ENCODE measurements around the gene ANO2.

The ANO2 gene

DNA sequence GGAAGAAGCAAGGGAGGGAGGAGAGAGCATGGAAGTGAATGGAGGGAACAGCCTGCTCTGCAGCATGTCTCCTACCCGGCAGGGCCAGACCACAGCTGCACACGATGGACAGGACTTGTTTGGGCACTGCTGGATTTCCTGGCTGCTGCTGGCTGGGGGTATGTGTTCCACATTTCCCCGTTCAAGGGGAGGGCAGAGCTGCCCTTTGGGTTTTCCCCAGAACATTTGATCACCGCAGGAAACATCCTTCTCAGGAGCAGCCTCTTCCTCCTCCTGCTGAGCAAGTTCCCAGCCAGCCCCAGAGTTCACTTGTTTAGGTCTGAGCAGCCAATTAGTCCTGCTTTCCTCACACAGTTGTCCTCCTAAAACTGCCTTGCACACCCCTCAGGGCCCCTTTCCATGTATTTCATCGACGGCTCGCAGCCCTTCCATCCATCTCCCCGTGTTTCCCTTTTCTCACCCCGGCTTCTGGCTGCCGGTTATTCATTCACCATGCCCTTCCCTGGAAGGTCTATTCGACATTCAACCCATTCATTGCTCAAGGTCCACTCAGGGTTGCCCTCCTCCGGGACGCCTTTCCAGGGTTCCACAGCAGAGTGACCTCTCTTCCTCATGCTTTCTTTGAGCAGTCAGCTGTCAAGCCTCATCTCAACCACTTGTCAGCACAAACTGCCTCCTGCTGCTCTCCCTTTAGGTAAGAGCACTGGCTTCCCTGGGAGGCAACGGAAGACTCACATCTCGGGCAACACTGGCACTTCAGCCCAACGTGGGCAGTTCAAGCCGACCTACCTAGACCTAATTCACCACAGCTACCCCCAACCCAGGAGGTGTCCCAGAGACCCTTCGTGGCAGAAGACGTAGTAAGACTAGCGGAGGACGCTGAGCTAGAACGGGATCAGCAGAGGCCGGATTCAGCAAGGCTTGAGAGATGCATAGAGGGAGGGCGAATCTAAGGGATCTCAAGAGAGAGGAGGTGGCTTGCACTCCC is 20.1 kb upstream of the ANO2 start:
- DNase-seq, result no peak

DNA sequence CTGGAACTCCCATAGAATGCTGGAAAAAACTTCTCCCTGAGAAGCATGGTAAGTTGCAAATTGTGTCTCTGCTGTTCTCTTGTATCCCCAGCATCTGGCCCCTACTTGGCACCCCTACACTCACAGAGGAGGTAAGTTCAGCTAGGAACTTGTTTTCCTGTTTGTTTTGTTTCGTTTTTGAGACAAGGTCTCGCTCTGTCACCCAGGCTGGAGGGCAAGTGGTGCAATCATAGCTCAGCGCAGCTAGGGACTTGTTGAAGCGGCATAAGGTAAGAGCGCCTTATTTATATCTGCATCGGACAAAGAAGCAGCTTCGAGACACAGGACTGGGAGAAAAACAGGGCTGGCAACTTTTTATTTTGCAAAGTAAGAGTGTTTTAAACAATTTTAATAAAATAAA is 18.5 kb upstream of the ANO2 start:
- DNase-seq, result no peak

DNA sequence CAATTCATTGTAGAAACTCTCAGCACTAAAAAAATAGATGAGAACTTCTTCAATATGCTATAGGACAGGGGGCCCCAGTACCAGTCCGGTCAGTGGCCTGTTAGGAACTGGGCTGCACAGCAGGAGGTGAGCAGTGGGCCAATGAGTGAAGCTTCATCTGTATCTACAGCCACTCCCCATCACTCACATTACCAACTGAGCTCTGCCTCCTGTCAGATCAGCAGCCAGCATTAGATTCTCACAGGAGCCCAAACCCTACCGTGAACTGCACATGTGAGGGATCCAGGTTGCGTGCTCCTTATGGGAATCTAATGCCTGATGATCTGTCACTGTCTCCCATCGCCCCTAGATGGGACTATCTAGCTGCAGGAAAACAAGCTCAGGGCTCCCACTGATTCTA is 15.7 kb upstream of the ANO2 start:
- peak; percentile 27 for DNase-seq

DNA sequence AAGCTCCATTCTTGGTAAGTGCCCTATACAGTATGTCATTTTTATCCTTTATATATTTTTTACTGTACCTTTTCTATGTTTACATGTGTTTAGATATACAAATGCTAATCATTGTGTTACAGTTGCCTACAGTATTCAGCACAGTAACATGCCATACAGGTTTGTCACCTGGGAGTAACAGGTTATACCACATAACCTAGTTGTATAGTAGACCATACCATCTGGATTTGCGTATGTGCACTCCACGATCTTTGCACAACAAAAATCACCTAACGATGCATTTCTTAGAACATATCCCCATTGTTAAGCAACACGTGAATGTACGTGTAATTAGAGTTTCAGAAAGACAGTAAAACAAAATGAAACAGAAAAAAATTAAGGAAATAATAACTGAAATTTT is 11.9 kb upstream of the ANO2 start:
- no peak for DNase-seq

DNA sequence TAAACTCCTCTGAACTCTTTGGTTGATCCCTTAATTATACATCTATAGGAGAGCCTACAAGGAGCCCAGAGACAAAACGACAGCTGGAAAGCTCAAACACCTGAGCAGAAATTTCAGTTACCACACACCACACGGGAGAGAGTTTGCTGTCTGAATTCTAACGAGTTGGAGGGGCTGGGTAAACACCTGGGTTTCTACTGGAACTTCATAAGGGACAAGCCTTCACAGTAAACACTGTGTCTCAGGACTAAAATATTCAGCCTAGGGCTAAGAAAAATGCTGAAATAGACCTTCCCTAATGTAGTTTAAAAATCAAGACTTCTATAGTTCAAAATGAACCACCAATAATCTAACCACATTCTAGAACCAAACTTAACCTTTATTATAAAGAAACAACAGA is 9.6 kb upstream of the ANO2 start:
- no peak for DNase-seq

DNA sequence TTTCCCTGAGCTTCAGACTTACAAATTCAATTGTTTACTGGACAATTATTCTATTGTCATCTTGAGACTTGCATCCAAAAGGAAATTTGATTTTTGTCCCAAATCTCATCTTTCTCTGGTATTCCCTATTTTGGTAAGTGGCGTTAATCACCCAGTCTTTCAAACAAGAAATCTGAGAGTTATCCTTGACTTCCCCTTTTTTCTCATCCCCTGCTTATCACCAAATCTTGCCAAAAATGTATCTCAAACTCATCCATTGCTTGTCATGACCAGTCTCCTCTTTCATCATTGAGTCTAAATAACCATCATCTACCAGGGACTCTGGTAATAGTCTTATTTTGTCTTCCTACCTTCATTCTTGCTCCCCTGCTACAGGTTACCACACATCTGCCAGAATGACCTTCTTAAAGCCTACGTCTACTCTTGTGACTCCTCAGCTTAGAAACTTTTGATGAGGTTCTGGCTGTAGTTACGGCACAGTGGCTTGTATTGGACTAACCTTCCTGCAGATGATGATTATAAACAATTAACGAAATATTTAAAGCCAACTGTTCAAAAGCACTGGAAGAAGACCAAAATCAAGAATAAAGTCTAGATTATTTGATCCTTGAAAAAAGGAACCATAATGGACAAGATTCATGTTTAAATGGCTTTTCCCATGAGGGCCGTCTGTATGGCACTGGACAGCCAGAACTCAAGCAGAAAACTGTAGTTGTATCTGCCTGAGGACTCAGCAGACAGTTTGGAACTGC is 9.0 kb upstream of the ANO2 start:
- DNase-seq, result no peak

DNA sequence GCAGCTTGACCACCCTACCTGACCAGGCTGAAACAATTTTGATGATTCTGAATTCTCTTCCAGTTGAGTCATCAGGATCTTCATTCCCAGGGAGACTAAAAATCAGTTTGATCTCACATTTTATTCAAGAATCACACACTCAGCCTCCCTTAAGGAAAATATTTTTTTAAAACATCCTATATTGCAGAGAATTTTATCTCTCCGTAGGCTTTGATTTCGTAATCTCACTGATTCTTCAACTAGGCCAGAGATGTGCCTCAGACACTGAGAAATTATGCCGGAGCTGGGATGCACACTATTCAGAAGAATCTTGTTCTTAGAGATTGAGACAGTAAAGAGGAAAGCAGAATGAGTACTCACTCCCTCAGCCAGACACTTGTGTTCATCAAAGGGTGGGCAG is 7.0 kb upstream of the ANO2 start:
- no peak for DNase-seq

DNA sequence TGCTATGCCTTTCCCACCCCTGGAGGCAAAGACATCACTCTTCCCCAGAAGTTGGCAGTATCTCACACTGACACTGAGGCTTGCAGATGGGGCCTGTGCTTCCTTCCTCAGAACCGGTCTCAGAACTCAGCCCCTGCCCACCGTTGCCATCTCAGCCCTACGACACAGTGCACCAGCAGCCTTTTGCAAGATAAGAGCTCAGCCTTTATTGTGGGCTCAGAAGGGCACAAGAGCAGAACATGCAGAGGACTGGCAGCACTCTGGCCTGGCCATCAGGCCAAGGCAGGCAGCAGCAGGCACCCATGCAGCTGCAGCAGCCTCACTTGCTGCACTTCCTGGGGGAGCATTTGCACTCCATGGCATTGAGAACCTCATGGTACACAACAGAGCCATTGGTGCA is 3.6 kb upstream of the ANO2 start:
- DNase-seq, result no peak

DNA sequence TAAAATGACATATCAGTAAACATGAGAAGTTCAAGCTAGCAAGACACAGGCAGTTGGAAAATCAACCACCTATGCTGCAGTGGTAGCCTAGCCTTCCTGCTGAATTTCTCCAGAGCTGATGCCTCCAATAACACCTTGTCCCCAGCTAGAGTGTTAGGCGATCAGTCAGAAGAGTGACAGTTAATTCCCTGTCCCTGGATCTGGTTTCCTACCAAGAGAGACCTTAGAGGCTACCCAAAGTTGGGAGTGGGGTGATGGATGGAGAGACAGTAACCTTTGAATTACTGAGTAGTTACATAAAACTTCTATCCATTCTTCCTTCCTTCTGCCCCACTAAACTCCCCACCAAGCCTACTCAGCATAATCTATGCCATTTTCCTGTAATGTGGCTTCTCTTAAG is 1.9 kb upstream of the ANO2 start:
- DNase-seq, result no peak

DNA sequence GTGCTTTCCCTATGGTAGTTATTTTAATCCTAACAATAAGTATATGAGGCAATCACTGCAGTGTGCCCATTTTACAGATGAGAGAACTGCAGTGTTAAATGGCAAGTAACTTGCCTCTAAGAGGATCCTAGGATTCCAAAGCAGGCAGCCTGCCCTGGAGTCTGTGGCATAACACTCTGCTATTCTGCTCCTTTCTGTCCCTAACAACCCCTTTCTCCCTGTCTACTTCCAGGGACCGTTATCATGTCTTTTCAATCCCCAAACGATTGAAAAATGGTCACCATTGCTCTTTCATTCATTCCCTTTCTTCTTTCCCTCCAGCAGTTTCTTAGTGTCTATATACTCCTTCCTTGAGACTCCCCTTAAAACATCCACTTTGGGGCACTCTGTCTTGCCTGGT is 1.3 kb upstream of the ANO2 start:
- no peak for DNase-seq

DNA sequence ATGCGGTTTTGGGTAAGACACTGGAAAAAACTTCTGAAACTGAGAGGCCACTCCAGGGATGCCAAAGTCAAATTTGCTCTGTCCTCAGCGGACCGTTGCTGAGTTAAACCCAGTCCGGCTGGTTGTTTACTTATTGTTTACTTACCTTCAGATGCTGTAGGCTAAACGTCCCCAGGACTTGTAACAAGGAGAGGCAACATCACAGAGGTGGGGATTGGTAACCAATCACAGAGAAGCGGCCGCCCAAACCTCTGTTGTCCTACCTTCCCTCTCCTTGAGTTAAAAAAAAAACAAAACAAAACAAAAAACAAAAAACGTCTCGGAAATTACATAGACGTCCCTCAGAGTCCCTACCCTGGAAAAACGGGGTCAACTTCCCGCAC is 380 bp downstream of the ANO2 start:
- DNase-seq, result no peak

DNA sequence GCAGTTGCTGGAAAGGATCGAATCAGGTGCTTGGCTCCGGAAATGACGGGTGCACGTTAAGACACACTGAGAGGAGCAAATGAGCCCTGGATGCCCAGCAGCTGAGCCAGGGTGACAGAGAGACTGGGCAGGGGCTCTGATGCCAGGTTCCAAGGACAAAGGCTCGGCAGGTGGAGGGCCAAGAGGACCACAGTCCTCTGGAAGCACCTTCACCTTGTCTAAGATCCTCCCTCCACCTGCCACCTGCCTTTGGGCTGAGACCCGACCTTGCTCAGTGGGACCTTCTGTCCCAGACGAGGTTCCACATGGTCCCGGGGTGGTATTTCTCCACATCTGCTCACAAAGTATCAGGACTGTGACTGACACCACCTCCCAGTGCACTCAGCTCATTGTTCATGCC is 1.0 kb downstream of the ANO2 start:
- DNase-seq, result no peak

DNA sequence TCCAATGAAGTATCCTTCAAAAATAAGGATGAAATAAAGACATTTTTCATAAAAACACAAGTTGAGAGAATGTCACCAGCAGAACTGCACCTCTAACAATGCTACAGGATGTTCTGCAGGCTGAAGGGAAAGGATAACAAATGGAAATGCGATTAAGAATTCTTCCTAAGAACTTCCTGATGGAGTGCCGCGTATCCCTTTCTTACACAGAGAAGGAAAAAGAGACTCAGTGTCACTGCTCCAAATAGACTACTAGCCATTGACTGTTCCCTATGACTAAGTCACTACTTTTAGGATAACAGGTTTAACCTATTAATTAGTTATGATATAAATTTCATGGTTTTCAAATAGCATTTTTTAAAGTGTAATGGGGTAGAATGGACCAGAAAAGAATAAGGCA is 3.2 kb downstream of the ANO2 start:
- no peak for DNase-seq

DNA sequence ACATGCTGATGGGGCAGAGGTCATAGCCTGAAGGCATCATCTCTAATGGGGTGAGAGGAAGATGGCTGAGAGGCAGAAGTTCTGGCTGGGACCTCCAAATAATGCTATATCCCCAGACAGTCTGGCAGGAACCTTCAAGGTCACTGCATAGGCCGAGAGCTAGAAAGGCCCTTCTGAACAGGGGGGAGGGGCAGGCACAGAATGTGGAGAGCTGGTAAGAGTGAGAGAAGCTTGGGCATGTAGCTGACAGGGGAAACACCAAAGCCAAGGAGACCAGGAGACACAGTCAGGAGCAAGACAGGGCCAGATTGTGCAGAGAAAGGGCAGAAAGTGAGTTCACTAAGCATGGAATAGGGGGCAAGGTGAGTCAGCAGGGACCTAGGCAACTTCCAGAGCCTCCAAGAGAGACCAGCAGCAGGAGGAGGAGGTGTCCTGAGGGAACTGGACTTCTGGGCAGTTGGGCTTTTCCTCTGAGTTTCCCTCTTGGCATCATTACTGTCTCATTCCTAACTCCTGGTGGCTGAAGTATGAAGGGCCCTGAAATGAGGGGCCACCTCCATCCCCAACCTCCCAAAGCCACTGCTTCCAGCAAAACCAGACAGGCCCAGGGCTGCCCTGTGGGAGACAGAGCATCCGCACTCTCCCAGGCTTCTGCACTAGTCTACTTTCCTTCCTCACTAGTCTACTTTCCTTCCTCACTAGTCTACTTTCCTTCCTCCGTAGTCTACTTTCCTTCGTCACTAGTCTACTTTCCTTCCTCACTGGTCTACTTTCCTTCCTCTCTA is 17.1 kb downstream of the ANO2 start:
- DNase-seq, result no peak

DNA sequence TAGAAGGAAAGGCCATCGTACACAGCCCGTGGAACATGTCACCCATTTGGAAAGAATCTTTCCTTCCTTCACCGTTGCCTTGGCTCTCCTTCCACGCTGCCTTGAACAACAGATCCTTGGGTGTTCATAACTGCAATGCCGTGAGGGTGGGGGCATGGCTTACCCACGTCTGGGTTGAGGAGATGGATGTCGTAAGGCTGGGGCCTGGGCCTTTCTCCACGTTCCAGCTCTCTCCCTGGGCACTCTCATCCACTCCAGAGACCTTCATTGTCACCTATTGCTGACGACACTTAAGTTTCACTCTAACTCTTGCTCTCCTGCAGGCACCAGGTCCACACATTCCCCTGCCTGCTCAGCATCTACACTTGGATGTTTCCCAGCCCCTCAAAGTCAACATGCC is 19.4 kb downstream of the ANO2 start:
- DNase-seq, result no peak

DNA sequence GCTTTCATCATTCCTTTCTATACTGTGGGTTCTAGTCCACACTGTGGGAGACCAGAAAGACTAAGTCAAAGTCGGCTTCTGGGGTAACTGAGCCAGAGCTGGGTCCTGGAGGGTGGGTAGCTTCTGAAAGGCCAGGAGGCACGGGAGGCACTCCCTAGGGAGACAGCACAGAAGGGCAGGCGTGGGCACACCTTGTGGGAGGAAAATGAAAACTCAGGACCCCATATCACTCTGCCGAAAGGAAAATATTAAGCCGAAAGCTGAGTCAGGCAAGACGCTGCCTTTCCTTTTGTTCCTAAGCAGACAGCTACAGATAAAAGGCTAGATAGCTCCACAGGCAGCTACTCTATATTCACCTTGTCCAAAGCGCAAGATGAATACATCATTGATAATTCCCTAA is 20.7 kb downstream of the ANO2 start:
- no peak for DNase-seq

DNA sequence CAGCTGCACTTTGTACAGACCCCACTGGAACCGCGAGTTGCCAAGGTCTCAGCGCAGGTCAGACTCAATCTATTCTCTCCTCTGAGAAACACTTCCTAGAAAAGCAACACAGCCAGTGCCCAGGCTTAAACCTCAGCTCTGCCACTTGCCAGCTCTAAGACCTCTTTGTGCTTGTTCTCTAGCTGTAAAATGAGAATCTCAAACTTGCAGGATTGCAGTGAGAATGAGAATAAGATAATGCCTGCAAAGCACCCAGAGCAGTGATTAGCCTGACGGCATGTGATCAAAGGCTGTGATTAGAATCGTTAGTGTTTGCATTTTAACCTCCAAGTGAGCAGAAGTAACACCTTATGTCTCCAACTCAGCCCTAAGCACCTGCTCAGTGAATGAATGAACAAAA is 21.3 kb downstream of the ANO2 start:
- no peak for DNase-seq

DNA sequence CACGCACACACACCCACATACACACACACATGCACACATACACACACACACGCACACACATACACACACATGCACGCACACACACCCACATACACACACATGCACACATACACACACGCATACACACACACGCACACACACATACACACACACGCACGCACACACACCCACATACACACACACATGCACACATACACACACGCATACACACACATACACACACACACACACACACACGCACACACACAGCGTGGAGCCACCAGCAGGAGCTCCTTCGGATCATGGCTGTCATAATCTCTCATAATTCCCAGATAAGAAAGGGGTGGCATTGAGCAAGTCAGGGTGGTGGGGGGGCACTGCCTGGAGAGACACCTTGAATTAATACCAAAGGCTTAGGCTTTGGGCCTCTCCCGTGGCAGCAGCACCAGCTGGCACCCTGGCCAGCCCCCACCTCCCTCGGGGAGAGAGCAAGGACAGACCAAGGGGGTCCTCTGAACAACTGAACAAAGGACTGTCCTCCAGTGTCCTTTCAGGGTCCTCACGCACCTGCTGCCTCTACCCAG is 21.9 kb downstream of the ANO2 start:
- DNase-seq, result no peak

DNA sequence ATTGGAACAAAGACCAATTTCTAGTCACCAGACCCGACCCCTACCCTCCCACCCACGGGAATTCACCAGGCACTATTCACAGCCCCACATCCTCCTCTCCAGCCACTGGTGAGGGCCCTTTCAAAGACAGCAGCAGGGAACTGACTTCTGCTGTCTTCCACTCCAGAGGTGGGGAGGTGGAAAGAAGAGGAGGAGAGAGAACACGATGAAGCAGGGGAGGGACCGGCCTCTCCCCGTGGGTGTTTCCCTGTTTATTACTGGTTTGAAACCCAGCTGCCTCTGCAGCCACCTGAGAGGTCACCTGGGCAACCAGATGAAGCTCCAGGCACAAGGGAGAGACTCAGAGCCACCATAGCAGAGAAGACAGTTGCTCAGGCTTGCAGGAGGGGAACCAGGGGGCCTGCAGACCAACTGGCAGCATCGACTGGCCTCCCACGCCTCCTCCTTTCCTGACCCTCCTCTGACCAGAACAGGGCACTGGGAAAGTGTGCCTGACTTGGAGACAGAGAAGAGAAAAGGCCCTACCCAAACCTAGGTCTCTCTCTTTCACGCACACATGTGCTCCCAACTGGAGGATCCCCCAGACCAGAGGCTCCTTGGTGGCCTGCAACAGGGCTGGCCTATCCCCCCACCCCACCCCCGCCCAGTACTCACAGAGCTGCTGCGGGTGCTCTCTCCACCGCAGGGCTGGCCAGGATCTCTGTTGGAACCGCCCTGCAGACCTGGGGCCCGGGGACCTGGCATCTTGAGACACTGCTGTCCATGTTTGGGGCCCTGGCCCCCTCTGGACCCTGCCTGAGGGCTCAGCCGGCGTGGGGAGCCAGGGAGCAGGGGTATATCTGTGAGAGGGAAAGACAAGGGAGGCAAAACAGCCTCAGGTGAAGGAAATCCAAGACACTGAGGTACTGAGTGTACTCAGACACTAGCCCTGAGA is 22.8 kb downstream of the ANO2 start:
- DNase-seq, result no peak

DNA sequence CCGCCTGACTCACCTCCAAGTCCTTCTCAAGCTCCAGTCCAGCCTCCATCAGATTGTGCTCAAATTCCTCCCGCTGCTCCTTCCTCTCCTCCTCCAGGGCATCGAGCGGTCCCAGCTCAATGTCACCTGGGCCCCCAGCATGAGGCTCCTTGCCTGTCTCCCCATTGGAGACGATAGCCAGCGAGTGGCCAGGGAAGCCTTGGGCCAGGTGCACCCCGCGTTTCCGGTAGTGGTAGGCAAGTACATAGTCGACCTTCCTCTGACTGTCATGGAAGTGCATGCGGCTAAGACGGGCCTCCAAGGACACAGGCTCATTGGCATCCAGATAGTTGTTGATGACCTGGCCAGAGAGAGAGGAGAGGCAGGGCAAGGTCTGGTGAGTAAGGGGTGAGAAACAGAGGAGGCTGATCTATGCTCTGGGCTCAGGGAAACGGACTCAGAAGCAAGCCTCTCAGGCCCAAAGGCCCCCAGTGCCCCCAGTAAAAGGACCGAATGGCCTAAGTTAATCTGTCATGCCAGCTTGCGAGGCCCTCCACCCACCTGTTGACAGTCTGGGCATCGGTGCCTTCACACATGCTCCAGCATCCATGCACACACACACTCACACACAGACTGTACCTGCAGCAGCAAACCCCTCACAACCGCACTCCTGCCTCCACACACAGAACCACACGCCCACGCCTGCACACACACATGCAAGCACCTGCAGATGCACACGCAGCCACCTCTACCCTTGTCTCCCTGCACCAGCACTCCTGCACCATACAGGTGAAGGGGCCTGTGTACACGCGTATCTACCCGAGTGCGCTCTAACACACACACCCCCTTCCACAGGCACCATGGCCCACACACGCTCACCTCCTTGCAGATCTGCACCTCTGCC is 23.8 kb downstream of the ANO2 start:
- DNase-seq, result no peak

DNA sequence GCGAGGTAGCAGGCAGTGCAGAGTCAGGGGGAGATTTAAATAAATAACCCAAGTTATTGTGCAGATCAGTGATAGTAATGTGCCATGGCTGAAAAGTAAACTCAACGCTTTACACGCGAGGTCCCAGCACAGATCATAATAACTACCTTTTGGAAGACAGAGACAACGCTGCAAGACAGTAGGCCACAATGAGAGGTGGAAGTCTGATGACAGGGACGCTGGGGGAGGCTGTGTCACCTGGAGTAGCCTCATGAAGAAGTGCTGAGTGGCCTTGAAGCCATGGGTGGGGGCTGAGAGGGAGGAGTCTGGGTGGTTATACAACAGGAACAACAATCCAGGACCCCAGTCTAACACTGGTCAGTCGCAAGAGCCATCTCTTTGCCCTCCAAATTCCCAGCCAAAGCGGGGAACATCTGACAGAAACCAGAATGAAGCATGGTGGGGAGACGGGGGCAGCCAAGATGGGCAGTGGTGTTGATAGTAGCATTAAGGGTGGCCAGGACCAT is 28.2 kb downstream of the ANO2 start:
- no peak for DNase-seq

All from NCI-H146 (cell line).